ENCODE data around the gene ZDHHC9.
"Not testable (repeated sequence)": the region's sequence is repeated elsewhere in the genome, so short reads cannot be mapped to it uniquely, and the experiment has no call there.

Gene ZDHHC9

DNA sequence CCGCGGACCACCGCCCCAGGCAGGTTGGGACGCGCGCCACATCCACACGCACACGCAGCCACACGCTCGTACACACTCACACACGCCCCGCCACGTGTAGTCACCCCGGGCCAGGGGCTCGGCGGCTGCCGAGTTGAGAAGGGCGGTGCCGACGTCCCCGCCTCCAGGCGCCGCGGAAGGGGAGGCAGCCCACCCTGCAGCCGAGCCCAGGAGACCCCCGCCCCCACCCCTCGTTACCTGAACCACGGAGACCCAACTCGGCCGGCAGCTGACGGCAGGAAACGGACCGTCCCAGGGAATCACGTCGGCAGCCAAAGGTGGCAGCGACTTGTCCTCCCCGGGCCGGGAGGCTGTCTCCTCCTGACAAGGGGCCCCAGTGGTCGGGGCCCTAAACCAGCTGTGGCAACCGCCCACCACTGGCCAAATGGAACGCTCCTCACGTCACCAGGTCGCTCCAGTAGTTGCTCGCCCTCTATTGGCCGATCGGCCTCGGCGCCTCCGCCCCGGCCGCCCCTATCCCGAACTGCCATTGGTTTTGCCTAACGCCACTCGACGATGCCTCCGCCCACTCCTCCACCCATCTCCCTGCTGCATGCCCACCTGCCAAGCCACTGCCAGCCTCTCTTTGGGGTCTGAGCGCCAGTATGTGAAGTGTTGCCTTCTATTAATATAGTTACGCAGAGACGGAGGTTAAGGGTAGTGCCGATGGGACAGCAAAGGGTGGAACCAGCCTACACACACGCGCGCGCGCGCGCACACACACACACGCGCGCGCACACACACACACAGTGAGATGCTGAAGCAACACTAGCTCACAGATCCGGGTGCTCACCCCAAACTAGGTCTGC is at the start of gene ZDHHC9:
ZDHHC9 (minus strand) TSS at position 428 of the 848 bp plus-strand sequence. CDS start 1,941 bp downstream, outside the sequence.
- DNase-seq: peak; percentile 81 to 82

DNA sequence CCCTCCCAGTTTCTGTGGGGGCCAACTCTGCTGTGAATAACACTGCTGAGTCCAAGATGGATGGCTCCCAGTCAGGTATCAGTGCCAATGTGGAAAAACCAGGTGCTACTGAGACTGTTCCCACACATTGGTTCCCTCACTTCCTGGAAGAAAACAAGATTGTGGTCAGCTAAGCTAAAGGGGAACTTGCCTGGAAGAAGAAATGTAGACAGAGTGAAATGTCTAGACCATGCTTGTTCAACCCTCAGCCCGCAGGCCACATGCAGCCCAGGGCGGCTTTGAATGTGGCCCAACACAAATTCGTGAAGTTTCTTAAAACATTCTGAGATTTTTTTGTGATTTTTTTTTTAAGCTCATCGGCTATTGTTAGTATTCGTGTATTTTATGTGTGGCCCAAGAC is 33.7 kb upstream of the ZDHHC9 start:
- no peak for DNase-seq

DNA sequence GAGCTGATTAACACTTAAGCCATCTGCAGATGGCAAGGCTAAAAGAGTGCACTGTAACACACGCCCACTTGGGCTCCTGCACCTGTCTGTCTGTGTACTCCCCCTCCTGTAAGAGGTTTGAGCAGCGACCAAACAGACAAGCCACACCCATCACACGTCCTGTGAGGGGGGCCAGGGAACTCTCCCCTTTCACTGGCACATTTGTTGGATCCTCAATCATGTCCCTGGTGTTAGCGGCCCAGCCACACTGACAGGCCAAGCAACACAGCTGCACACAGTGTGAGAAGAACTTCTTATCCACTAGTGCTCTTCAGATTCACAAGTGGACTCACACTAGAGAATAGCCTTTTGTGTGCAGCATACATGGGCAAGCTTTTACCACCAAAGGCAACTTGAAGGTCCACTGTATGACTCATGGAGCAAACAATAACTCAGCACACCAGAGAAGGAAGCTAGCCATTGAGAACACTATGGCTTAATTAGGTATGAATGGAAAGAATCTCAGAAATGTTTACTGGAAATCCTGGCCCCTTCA is 33.2 kb upstream of the ZDHHC9 start:
- no peak for DNase-seq

DNA sequence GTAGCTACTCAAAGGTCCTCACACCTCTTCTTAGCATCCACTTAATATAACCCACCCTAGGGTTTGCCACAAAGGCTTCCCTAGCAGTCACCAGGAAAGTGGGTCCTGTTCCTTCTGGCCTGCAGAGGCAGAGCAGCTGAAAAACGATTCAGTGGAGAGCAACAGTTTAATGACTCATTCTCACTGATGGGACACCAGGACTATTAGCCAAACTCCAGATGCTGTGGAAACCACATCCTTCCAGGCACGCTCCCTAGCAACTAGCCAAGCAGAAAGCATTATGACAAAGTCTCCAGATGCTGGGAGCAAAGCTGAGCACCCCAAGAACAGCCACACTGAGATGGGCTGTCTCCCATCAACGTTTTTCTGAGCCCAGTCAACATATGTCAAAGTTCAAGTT is 32.0 kb upstream of the ZDHHC9 start:
- no peak for DNase-seq

DNA sequence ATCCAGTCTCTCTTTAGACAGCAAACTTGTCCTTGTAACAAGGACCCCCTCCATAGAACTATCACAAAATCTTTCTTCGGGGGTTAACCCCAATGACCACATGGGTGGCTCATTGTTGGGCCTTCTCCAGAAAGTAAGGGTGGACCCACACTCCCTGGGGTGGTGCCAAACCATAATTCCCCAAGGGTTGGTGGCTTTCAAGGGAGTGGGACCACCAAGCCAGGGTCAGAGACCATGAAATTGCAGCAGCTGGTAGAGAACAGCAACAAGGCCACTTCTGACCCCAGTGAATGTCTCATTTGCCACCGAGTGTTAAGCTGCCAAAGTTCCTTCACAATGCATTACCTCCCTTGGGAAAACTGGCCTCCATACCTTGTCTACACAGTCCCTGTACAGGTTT is 28.8 kb upstream of the ZDHHC9 start:
- no peak for DNase-seq

DNA sequence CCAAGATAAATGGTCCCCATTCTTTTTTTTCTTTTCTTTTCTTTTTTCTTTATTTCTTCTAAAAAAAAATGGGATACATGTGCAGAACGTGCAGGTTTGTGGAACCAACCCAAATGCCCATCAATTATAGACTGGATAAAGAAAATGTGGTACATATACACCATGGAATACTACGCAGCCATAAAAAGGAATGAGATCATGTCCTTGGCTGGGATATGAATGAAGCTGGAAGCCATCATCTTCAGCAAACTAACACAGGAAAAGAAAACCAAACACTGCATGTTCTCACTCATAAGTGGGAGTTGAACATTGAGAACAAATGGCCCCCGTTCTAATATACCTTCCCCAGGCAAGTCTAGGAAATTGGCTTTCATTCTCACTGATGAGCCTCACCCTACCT is 22.6 kb upstream of the ZDHHC9 start:
- DNase-seq: not testable (repeated sequence)

DNA sequence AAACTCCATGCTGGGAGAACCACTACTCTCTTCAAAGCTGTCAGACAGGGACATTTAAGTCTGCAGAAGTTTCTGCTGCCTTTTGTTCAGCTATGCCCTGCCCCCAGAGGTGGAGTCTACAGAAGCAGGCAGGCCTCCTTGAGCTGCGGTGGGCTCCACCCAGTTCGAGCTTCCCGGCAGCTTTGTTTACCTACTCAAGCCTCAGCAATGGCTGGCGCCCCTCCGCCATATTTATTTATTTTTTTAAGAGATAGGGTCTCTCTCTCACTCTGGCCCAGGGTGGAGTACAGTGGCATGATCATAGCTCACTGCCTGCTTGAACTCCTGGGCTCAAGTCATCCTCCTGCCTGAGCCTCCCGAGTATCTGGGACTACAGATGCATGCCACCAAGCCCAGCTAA is 15.4 kb upstream of the ZDHHC9 start:
- not testable (repeated sequence) for DNase-seq

DNA sequence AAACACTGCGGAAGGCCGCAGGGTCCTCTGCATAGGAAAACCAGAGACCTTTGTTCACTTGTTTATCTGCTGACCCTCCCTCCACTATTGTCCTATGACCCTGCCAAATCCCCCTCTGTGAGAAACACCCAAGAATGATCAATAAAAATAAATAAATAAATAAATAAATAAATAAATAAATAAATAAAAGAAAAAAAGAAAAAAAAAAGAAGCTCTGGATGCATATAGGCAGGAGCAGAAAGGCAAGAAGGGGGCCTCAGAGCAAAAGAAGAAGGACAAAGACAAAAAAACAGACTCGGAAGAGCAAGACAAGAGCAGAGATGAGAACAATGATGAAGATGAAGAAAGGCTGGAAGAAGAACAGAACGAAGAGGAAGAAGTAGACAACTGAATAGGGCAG is 8.1 kb upstream of the ZDHHC9 start:
- not testable (repeated sequence) for DNase-seq

DNA sequence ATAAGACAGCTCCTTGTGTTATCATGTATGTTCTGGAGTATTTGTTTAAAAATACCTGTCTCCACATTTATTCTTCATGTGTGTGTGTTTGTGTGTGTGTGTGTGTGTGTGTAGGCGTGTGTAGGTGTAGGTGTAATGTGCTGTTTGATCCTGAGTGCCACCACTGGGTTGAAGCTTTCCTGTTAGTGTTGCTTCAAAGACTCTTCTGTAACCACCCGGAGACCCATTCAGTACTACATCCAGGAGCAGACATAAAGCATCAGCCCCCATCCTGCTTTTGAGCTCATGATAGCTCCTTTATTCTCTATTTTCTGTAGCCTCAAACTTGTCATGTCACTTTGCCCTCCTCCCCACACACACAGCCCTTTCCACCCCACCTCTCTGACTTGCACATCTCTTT is 3.0 kb upstream of the ZDHHC9 start:
- DNase-seq: no peak

DNA sequence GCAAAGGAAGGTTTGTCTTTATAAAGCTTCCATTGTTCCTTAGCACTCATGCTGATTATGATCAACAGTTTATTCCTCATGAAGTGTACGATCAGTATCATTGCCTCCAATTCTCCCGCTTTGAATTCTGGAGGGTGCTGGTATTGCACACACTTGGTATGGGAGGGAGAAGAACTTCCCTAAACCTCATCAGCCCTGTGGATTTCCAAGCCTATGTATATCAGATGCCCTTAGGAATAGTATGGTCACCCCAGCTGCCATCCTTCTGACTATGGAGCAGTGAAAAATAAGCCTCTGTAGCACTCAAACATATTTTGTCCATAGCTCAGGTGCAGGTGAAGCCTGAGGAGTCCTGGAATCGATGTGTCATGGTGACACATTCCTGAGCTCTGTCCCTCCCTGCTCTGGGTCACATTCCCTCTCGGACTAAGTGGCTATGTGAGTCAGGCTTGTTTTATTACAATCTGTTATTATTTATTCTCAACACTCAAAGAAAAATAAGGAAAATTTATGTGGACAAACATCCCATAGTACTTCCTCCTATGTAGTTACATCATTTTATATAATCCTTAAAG is 2.0 kb upstream of the ZDHHC9 start:
- no peak for DNase-seq

DNA sequence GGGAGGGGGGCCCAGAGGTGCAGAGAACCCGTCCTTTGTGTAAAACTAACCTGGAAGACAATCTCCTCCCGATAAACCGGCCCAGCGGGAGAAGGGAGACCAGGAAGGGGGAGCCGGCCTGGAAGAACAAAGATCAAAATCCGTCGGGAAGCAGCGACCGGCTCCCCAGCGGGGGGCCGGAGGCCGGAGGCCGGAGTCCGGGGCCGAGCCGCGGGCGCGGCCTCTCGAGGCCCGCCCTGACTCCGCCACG is 552 bp downstream of the ZDHHC9 start:
- no peak for DNase-seq

DNA sequence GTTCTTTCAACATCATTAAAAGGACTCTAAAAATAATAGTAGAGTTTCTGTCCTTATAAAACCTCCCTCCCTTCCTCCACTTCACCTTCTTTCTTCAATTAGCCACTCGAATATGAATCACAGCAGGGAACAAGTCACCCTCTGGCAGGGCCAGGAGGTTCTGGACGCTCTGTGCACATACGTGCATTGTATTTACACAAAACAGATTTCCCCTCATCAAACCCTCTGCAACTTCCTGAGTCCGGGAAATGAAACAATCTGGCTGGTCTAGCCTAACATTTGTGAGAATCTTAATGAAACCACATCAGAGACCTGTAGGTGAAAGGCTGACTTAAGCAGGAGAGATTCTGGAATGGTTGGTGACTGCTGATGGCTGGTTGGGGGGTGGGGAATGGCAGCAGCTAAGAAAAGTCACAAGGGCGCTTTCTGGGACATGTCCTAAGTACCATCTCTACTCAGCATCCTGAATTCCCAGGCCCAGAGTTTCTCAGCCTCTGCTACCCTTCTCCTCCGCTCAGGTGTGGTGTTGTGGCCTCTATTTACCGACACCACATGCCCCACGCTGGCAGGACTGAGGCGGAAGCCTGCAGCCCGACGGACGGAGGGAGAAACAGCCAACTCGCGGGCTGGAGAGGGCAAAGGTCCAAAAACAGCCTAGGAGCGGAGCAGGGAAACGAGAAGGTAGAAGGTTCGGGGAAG is 1.0 kb downstream of the ZDHHC9 start:
- DNase-seq: no peak

DNA sequence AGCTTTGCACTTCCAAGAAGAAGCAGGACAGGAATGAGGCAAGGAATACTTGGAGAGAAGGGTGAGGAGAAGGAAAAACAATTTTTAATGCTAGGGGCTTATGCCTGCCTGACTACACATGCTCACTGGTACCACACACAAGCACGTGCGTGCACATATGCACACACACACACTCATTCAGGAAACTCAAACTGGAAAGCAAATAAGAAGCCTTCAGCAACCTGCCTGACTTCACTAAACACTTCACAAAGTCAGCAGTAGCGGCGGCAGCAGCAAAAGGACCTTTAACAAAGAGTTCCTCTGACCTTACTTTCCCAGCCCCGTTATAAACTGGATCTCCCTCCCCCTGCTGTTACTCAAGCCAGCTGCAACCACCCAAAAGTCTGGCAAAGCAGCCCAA is 3.3 kb downstream of the ZDHHC9 start:
- DNase-seq: no peak

DNA sequence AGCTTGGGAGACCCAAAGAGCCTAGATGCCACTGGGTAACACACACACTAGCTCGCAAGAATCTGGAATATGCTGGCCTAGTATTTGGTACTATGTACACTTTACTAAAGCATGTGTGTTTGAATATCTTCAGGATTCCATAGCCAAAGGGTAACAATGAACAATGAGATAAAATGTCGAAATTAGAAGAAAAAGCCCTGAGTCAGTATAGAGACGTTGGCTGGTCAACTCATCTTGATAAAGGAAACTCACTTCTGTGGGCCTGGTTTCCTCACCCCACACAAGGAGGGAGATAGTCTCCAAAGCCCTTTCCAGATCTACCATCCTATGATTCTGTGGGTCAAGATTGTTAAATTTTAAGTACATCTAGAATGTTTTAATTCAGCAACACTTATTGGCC is 6.9 kb downstream of the ZDHHC9 start:
- DNase-seq: no peak

DNA sequence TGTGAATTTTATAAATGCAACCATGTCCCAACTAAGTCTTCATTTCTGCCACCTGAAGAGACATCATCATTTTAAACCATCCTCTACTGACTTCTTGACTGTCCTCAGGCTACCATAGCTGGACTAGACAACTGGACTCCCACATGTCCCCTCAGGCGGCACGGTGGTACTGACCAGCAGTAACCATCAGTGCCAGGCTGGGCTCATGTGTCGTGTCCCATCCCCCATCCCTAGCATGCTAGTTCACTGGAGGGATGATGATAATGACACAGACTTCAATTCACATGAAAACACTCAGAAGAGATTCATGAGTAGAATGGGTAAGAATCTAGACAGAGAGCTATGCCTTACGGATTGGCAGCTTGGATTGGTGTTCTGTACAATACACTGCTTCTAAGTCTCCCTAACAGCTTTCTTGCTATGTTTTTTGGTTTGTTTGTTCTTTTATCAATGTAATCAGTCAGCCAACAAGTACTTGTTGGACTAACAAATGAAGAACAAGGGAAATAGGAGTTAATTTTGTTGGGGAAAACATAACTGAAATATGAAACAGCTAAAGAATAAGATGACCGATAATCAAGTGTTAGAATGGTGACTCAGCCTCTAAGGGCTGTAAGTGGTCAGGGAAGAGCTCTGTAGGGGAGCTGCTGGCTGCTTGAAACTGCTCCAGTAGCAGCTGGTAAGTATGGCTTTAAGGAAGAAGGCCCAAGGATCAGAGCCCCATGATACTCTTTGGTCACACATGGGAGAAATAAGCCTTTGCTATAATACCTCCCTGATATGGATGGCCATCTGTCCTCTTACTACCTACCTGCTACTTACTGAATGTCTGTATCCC is 10.3 kb downstream of the ZDHHC9 start:
- no peak for DNase-seq

DNA sequence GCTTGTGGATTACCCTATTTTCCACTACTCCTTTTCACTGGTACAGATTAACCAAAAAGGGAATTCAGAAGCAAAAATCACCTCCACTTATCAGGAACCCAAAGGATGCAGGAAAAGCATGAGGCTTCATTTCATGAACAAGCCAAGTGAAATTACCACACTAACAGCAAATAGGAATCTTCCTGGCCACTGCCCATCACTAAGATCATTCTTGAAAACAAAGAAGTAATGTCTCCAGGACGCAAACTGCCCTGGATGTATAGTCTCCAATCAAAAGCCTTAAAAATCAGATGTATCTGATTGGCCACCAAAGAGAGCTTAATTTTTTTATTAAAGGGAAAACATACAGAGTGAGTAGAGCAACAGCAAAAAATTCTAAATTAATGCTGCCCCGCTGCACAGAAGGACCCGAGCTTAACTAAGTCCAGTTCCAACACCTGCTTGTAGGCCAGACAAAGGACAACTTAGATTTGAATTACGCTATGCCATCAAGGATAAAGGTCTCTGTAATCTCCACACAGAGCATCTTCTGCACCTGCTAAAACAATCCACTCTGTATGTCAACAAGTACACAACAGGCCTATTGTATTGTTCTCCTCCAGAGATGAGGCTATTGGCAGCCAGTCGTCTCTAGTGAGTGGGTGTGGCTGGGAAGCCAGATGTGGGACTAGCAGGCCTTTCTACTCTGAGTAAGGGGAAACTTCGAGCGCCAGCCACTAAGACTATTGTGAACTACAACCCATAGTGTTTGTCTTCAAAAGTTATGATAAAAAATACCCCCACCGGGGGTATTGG is 12.4 kb downstream of the ZDHHC9 start:
- DNase-seq: no peak

DNA sequence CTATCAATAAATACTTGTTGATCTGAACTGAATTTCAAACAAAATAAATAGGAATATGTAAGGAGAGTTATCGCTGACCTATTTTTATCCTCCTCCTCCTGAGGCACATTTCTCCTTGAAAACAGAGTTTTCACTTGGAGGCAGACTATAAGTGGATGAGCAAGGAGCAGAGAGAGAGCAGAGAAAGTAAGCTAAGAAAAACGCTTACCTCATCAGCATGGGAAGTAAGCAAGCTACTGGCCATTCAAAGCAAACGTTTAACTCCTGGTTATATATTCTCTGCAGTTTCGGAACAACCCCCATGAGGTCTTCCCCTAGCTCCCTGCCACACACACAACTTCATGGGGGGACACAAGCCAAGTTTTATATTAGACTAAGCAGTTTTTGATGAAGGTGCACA is 13.2 kb downstream of the ZDHHC9 start:
- DNase-seq: no peak

DNA sequence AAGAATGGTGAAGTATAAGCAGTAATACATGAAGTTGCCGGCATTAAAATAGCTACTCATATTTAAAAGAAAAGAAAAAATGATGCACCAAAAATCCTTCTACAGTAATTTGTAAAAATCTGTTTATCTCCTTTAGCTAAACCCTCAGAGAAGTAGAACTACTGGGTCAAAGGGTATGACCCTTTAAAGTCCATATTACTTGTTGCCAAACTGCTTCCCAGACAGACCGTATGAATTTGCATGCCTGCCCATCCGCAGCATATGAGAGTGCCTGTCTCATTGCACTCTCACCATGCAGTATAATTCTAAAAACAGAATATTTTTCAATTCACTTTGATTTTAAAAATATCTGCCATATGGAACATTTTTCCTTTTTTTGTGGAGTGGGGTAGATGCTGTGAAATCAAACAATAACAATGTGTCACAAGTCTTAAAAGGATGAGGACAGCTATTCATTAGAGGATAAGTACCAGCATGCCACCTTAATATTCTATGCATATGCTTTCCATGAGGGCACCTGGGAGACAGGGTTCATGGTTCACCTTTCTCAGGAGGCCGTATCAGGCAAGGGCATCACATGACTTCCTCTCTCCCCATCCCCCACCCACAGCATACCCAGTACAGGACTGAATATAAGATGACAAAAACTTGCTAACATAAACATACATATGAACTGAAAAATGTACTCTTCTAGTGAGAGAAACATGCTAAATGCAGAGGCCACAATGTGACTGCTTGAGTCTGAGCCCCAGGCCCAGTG is 17.8 kb downstream of the ZDHHC9 start:
- no peak for DNase-seq

DNA sequence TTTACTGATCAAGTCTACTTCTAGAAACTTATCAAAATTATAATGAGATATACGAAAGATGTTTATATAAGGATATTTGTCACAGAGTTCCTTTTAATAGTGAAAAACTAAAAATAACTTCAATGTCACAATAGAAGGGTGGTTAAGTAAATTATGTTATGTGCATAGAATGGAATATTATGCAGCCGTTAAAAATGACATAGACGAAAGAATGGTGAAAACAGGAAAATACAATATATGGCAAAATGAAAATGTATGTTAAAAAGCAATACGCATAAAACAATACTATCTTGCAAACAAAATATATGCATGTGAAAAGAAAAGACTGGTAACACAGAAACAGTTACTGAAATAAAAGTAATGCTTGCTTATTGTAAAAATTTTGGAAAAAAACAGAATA is 19.1 kb downstream of the ZDHHC9 start:
- no peak for DNase-seq

DNA sequence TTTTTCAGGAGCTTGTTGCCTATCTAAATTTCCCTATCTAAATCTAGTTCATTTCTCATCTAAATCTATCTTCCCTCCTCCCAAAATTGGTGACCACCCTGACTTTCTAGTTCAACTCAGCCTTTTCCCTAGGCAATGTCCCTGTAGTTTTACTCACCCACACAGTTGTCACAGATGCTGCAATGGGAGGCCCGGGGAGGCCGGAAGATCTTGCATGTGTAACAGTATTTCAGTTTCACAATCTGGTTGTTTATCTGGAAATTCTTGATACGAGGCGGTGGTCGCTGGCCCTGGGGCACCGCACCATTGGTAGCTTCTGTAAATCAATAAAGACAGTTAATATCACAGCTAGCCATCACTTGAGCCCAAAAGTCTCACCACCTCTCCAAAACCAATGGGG is 20.2 kb downstream of the ZDHHC9 start:
- no peak for DNase-seq

DNA sequence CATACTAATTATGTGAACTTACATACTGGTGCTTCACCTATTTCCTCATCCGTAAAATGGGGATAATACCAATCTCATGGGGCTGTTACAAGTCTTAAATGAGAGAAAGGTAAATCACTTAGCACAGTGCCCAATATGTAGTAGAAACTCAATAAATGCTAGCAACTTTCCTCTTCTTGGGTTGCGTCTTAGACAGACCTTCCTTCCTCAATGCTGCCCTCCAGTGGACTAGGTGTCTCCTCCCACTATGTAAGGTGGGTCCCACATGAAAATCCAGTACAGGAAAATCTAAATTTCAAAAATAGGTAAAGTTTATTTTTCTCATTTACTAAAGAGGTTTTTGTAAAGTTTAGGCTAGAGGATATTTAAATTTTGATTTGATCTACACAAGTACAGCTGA is 20.6 kb downstream of the ZDHHC9 start:
- peak; percentile 38 to 44 for DNase-seq

DNA sequence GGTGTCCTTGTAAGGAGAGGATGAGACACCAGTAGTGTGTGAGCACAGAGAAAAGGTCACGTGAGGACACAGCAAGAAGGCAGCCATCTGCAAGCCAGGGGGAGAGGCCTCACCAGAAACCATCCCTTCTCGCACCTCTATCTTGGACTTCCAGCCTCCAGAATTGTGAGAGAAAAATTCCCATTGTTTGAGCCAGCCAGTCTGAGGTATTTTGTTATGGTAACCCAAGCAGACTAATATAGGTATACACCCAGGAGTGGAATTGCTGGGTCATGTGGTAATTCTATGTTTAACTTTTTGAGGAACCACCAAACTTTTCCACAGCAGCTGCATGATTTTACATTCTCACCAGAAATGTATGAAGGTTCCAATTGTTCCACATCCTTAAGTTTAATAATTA is 25.6 kb downstream of the ZDHHC9 start:
- DNase-seq: no peak

All from activated CD4-positive, alpha-beta T cell treated with anti-CD3 and anti-CD28 coated beads, Interleukin-2, amount 50 U/mL, for 4 hours (primary cell).